Measurements from ENCODE around the gene NUDT4.

Gene NUDT4

DNA sequence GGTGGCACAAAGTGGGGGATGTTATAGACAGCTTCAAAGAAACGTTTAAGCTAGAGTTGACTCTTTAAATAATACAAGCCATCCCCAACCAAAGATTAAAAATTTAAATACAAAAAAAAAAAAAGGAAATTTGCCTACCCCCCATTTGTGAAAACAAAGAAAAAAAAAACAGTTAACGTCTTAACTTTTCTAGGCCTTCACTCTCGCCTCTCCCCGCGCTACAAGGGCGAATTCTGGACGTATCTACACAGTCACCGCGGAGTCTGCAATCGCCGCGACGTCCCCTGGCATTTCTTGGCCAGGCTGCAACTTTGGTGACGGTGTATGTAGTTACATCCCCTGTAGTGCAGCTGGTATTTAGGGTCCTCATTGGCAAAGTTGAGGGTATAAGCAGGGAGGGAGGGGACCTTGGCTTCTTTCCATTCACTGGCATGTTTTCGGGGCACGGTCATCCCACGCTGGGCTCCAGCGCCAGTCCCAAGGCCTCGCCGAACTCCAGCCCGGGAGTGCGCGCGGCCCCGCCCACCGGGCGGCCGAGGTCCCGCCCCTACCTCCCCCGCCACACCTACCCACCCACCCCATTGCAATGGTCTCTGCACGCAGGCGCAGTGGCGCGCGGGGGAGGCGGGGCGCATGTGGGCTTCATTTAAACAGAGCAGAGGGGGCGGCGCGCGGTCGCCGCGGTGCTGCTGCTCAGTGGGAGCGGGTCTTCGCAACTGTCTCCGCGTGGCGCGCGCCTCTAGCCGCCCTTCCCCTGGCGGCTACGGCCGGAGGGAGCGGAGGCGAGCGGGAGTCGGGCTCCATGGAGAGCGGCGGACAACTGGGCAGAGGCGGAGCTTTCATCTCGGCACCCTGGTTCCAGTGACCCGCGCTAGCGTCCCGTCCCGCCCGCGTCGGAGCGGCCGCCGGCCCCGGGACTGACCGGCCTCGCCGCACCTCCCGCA, at the start of gene NUDT4:
Gene NUDT4 (plus strand): TSS at position 674 of the 944 bp plus-strand sequence. CDS start 398 bp downstream, outside the sequence.
- Histone ChIP-seq H3K4me3 (peak within 1 kb of the TSS; percentile 79), H3K4me1 (peaks cover 39% of the 10 kb centered on the region), H3K36me3 (replicated peaks) (no peaks in the 10 kb centered on the region; the same call in 1 of the 2 replicates), H3K27me3 (ENCODE audit: low read depth) (no peaks in the 10 kb centered on the region), H3K9me3 (no peaks in the 10 kb centered on the region)
- DNase-seq (ENCODE audit: low spot score in 2 of 2) = peak; percentile 90 to 99
- in situ Hi-C loops (cut with MboI; ENCODE audit: low sequenced_read_pairs) = no loop called here

DNA sequence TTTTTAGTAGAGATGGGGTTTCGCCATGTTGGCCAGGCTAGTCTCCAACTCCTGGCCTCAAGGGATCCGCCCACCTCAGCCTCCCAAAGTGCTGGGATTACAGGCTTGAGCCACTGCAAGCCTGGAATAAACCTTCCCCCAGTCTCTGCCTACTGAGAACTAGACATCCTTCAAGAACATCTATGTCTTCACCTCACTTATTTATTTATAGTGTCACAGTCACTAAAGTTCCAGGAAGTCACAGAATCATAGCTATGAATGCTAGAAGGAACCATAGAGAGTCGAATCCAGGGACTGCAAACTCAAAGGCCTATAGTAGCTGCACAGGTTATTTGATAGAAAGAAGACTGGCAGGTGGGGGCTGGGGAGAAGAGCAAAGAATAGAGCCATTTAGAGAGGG, 44.7 kb upstream of the NUDT4 start:
- no peak for DNase-seq (ENCODE audit: low spot score in 2 of 2)

DNA sequence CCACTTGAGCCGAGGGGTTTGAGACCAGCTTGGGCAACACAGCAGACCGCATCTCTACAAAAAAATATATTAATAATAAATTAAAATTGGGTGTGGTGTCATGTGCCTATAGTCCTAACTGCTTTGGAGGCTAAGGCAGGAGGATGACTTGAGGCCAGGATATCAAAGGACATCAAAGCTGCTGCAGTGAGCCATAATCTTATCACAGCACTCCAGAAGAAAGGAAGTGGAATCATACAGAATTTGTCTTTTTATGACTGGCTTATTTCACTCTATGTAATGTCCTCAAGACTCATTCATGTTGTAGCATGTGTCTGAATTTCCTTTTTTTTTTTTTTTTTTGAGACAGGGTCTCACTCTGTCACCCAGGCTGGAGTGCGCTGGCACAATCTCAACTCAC, 43.9 kb upstream of the NUDT4 start:
- no peak for DNase-seq (ENCODE audit: low spot score in 2 of 2)
- in situ Hi-C loops (cut with MboI; ENCODE audit: low sequenced_read_pairs) = no loop called here

More for the DNA sequence above, 44.7 kb upstream of the NUDT4 start:
- no peaks in the 10 kb centered on the region for H3K36me3 ChIP-seq (replicated peaks)
- H3K4me1 ChIP-seq = no peaks in the 10 kb centered on the region
- no peak overlapping the region for H3K4me3 ChIP-seq
- H3K27me3 ChIP-seq (ENCODE audit: low read depth) = no peaks in the 10 kb centered on the region
- in situ Hi-C loops (cut with MboI; ENCODE audit: low sequenced_read_pairs) = no loop called here
- H3K9me3 ChIP-seq = no peaks in the 10 kb centered on the region; the same call in 1 of the 2 replicates

DNA sequence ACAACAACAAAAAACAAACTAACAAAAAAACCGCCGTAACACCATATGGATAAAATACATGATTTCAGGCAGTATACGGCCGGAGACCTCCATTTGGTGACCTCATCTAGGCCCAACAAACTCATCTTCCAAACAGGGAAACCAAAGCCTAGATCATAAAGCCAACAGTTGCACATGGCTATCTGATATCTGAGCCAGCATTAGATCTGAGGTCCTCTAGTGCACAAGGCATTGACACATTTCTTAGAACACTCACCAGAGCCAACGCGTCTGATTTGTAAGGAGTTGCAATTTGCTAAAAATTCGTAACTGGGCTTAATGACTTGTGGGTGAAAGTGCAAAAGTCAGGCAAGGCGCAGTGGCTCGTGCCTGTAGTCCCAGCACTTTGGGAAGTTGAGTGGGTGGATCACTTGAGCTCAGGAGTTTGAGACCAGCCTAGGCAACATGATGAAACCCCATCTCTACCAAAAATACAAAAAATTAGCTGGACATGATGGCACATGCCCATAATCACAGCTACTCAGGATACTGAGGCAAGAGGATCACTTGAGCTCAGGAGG, 42.0 kb upstream of the NUDT4 start:
- Histone ChIP-seq H3K36me3 (replicated peaks) (no peaks in the 10 kb centered on the region), H3K27me3 (ENCODE audit: low read depth) (no peaks in the 10 kb centered on the region), H3K9me3 (no peaks in the 10 kb centered on the region; the same call in 1 of the 2 replicates), H3K4me1 (no peaks in the 10 kb centered on the region), H3K4me3 (no peak overlapping the region)
- in situ Hi-C loops (cut with MboI; ENCODE audit: low sequenced_read_pairs) = no loop called here
- no peak for DNase-seq (ENCODE audit: low spot score in 2 of 2)

More for the DNA sequence above, 43.9 kb upstream of the NUDT4 start:
- Histone ChIP-seq H3K27me3 (ENCODE audit: low read depth) (no peaks in the 10 kb centered on the region), H3K36me3 (replicated peaks) (no peaks in the 10 kb centered on the region), H3K4me1 (no peaks in the 10 kb centered on the region), H3K9me3 (no peaks in the 10 kb centered on the region; the same call in 1 of the 2 replicates), H3K4me3 (no peak overlapping the region)

DNA sequence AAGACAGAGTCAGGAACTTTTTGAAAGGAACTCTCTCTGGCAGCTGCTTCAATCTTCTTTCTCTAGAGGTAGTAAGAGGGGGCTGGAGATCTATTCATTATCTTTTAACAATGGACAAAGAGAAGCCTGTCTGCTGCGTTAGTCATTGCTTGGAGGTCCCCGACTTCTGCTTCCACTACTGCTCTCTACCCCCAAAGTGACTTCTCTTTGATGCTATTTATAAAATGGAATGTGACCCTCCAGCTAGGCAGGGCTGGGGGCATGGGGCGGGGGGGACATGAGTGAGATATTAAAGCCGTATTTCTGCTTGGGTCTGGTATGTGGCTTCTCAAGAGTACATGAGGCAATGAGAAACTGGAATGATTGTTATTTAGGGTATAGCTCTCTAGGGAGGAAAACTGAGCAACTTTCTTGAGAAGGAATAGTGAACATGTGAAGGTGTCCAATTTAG, 41.4 kb upstream of the NUDT4 start:
- in situ Hi-C loops (cut with MboI; ENCODE audit: low sequenced_read_pairs) = no loop called here
- Histone ChIP-seq H3K27me3 (ENCODE audit: low read depth) (no peaks in the 10 kb centered on the region), H3K36me3 (replicated peaks) (no peaks in the 10 kb centered on the region), H3K9me3 (no peaks in the 10 kb centered on the region; the same call in 1 of the 2 replicates), H3K4me3 (no peak overlapping the region), H3K4me1 (no peaks in the 10 kb centered on the region)
- DNase-seq (ENCODE audit: low spot score in 2 of 2) = no peak

DNA sequence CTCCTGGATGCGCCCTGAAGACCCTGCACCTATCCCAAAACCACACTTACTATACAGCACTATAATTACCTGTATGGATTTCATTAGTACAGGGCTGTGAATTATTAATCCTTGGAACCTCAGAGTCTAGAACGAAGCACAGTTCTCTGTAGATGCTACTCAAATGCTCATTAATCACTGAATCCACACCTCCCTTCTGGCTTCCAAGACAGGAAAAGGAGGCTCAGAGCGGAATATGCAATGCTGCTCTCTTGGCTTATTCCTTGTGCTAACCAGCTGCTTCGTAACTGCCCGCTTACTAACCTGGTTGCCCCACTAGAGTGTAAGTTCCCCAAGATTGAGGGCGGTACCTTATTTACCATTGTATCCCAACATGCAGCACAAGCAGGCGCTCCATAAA, 39.1 kb upstream of the NUDT4 start:
- Histone ChIP-seq H3K4me3 (no peak overlapping the region), H3K27me3 (ENCODE audit: low read depth) (no peaks in the 10 kb centered on the region), H3K36me3 (replicated peaks) (no peaks in the 10 kb centered on the region), H3K4me1 (no peaks in the 10 kb centered on the region), H3K9me3 (no peaks in the 10 kb centered on the region)
- no peak for DNase-seq (ENCODE audit: low spot score in 2 of 2)
- in situ Hi-C loops (cut with MboI; ENCODE audit: low sequenced_read_pairs) = no loop called here

DNA sequence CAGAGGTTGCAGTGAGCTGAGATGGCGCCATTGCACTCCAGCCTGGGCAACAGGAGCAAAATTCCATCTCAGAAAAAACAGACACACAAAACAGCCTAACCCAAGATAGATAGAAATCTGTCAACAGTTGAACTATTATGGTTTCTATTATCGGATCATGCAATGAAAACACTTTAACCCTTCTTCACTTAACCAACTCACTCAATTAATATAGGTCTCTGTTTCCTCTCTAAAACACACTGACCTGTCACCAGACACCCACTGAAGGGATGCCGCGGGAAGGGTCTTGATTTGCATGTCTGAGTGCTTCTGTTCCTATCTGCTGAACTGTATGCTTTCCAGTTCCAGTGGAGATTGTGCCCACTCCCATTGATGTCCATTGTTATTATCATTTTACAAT, 38.0 kb upstream of the NUDT4 start:
- H3K27me3 ChIP-seq (ENCODE audit: low read depth) = no peaks in the 10 kb centered on the region
- H3K9me3 ChIP-seq = no peaks in the 10 kb centered on the region
- no peak for DNase-seq (ENCODE audit: low spot score in 2 of 2)
- no peaks in the 10 kb centered on the region for H3K4me1 ChIP-seq
- H3K4me3 ChIP-seq = no peak overlapping the region
- in situ Hi-C loops (cut with MboI; ENCODE audit: low sequenced_read_pairs) = no loop called here
- H3K36me3 ChIP-seq (replicated peaks) = no peaks in the 10 kb centered on the region

DNA sequence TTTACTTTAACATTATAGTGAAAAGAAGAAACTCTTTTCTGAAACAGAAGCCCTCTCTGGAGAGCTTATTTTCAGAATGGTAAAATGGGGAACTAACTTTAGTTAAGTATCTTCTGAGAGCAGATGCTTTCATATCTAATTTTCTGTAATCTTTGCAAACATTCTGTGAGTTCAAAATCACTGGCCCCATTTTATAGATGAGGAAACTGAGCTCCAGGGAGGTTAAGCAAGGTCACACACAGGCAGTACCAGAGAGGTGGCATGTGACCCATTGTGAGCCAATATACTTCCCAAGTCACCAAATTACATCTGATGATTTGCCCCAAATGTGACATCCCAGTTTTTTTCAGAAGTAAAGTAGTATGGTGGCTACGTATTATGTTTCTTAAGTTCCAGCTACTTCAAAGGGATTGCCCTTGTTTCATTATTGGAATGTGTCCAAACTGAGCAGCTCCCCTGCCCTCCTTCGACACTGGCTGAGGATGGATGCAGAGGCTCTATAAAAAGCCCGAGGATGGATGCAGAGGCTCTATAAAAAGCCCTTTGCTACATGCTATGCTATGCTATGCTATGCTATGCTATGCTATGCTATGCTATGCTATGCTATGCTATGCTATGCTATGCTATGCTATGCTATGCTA, 36.2 kb upstream of the NUDT4 start:
- no peaks in the 10 kb centered on the region for H3K27me3 ChIP-seq (ENCODE audit: low read depth)
- in situ Hi-C loops (cut with MboI; ENCODE audit: low sequenced_read_pairs) = no loop called here
- no peak for DNase-seq (ENCODE audit: low spot score in 2 of 2)
- no peaks in the 10 kb centered on the region for H3K9me3 ChIP-seq
- H3K4me1 ChIP-seq = no peaks in the 10 kb centered on the region
- no peaks in the 10 kb centered on the region for H3K36me3 ChIP-seq (replicated peaks)
- no peak overlapping the region for H3K4me3 ChIP-seq

DNA sequence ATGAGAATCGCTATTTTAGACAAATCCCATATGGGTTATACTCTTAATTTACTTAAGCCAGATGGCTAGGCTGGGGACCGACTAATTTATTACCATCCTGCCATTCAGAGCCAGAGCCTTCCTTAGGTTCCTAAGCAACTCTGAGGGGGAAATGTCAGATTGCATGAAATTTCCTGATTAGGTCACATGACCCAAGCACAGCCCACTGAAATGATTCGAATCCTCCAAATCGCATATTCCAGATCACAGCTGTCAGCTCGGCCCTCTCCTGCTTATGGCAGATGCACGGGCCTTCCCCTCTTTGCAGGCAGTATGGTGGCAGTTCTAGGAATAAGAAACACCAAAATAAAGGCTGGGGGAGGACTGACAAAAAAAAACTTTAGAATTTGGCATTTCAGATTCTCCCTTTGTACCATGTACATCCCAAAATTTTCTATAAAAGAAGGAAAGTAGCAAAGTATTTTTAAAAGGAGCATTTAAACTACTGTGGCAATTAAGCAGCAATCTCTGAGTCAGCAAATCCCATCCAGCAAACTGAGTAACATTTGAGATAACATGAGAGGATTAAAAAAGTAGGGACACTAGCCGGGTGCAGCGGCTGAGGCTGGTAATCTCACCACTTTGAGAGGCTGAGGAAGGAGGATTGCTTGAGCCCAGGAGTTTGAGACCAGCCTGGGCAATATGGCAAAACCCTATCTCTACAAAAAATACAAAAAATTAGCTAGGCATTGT, 30.5 kb upstream of the NUDT4 start:
- no peak overlapping the region for H3K4me3 ChIP-seq
- H3K9me3 ChIP-seq = no peaks in the 10 kb centered on the region
- no peaks in the 10 kb centered on the region for H3K4me1 ChIP-seq
- no peak for DNase-seq (ENCODE audit: low spot score in 2 of 2)
- no peaks in the 10 kb centered on the region for H3K27me3 ChIP-seq (ENCODE audit: low read depth)
- no peaks in the 10 kb centered on the region for H3K36me3 ChIP-seq (replicated peaks)
- in situ Hi-C loops (cut with MboI; ENCODE audit: low sequenced_read_pairs) = no loop called here

DNA sequence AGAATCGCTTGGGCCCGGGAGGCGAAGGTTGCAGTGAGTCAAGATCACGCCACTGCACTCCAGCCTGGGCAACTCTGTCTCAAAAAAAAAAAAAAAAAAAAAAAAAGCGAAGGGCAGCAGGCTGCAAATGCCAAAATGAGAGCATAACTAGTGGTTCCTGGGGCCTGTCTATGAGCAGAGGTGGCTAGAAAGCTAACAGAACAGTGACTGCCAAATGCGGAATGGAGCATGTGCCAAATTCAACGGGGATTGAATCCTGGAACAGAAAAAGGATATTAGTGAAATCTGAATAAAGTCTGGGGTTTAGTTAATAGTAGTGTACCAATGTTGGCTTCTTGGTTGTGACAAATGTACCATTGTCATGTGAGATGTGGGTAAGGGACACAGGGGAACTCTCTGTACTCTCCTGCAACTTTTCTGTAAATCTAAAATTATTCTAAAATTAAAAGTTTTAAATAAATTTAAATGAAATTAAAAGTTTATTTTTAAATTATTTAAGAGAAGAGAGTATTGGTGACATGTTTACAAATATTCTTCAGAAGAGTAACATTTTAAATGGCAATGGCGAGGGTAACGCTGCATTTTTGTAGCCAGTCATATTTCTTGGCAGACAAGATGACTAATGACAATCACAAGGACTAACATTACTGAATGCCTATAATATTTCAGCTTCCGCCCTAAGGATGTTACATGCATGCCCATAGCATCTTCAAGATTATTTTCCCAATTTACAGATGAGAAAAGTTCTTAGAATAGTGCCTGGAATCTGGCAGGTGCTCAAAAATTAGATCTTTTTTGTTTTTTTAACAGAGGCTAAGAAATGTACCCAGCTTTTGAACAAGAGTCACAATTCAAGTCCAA, 28.9 kb upstream of the NUDT4 start:
- Histone ChIP-seq H3K9me3 (no peaks in the 10 kb centered on the region), H3K27me3 (ENCODE audit: low read depth) (no peaks in the 10 kb centered on the region), H3K36me3 (replicated peaks) (no peaks in the 10 kb centered on the region), H3K4me3 (no peak overlapping the region), H3K4me1 (no peaks in the 10 kb centered on the region)
- in situ Hi-C loops (cut with MboI; ENCODE audit: low sequenced_read_pairs) = no loop called here
- no peak for DNase-seq (ENCODE audit: low spot score in 2 of 2)

DNA sequence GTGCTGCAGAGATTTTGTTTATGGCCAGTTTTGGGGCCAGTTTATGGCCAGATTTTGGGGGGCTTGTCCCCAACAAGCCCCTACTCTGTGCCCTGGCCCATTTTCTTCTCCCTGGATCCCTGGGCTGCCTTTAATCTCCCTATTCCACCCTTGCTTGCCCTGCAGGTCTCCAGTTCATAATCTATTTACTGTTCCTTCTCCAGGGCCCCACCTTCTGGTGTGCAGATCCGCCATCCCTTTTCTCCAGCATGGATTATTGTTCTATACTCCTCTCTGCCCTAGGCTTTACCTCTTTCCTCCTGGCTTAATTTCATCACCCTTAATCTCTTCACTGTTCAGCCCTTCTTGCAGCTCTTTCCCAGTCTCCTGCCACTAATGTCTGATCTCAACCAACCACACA, 26.0 kb upstream of the NUDT4 start:
- in situ Hi-C loops (cut with MboI; ENCODE audit: low sequenced_read_pairs) = no loop called here
- DNase-seq (ENCODE audit: low spot score in 2 of 2) = no peak
- Histone ChIP-seq H3K4me3 (no peak overlapping the region), H3K4me1 (no peaks in the 10 kb centered on the region), H3K9me3 (no peaks in the 10 kb centered on the region), H3K27me3 (ENCODE audit: low read depth) (no peaks in the 10 kb centered on the region), H3K36me3 (replicated peaks) (no peaks in the 10 kb centered on the region)

DNA sequence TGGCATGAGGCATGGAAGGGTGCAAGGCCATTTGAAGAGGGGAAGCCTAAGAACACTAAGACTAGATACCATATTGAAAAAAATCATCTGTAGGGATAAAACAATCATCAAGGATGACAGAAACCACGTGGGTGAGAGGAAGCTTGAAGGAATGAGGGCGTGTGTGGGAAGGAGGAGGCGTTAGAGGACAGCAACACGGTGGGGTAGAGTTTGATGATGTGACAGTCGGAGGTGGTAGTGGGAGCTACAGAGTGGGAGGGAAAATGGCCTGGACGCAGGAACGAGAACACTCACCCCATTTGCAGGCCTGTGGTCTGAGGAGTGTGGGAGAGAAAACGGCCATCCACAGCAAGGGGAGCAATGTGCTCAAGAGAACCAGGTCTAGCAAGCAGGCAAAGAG, 25.4 kb upstream of the NUDT4 start:
- no peaks in the 10 kb centered on the region for H3K9me3 ChIP-seq
- H3K4me1 ChIP-seq = no peaks in the 10 kb centered on the region
- DNase-seq (ENCODE audit: low spot score in 2 of 2) = no peak
- no peaks in the 10 kb centered on the region for H3K36me3 ChIP-seq (replicated peaks)
- in situ Hi-C loops (cut with MboI; ENCODE audit: low sequenced_read_pairs) = no loop called here
- no peaks in the 10 kb centered on the region for H3K27me3 ChIP-seq (ENCODE audit: low read depth)
- no peak overlapping the region for H3K4me3 ChIP-seq

DNA sequence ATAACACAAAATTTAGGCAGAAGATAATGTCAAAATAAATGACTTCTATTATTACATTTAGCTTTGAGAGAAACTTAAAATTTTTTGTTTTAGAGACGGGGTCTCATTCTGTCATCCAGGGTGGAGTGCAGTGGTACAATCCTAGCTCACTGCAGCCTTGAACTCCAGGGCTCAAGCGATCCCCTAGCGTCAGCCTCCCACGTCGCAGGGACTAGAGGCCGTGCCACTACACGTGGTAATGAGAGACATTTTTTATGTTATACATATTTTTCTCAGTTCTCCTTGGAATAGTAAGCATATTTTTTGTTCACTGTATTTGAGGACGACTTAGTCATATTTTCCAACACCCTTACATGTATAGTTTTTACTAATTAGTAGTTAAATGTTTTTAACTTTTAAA, 21.5 kb upstream of the NUDT4 start:
- in situ Hi-C loops (cut with MboI; ENCODE audit: low sequenced_read_pairs) = no loop called here
- no peaks in the 10 kb centered on the region for H3K27me3 ChIP-seq (ENCODE audit: low read depth)
- H3K9me3 ChIP-seq = no peaks in the 10 kb centered on the region
- DNase-seq (ENCODE audit: low spot score in 2 of 2) = no peak
- no peak overlapping the region for H3K4me3 ChIP-seq
- peaks cover 4% of the 10 kb centered on the region; the same call in 1 of the 2 replicates for H3K4me1 ChIP-seq
- no peaks in the 10 kb centered on the region for H3K36me3 ChIP-seq (replicated peaks)

Measured in HAP-1 (cell line).